Activated T-cell treated with anti-CD3 and anti-CD28 coated beads for 48 hours (primary cell): ENCODE results near the gene SCYL2.

Experiments used
- DNase-seq: peaks from one replicate; pipeline ENCODE4 v3.0.0-alpha.2; 2020; ENCODE audit warnings: low read depth

SCYL2 gene

GRCh38 chr12:100375038-100375735 is 108.2 kb downstream of the SCYL2 start:
- no peak for DNase-seq

DNA sequence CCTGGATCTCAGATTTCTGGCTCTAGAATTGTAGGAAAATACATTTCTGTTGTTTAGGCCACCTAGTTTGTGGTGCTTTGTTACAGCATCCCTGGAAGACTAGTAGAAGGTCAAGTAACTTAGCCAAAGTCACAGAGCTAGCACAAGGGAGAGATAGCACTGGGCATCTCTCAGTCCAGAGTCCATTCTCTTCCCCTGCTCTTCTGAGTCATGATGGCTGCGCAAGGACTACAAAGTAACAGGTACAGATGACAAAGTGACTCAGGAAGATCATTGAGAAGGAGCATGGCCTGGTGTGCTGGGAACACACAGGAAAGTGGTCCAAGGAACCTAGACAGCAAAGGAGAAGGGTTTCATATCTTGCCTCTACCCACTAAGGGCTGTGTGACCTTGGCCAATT is 109.2 kb downstream of the SCYL2 start:
- no peak for DNase-seq

DNA sequence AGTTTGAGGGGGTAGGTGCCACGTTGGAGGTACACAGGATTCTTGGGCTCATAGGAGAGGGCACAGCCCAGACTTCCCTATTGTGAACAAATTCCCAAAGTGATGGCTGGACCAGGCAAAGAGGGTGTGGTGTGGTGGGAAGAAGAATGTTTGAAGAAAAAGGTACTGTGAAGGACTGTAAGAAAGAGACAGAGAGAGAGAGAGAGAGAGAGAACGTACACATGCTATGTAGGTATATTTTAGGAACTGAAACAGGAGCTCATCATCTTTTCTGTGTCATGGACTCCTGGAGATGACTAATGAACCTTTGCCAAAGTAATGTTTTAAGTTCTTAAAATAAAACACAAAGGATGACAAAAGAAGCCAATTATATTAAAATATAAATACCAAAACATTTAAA is 114.4 kb downstream of the SCYL2 start:
- DNase-seq = no peak

DNA sequence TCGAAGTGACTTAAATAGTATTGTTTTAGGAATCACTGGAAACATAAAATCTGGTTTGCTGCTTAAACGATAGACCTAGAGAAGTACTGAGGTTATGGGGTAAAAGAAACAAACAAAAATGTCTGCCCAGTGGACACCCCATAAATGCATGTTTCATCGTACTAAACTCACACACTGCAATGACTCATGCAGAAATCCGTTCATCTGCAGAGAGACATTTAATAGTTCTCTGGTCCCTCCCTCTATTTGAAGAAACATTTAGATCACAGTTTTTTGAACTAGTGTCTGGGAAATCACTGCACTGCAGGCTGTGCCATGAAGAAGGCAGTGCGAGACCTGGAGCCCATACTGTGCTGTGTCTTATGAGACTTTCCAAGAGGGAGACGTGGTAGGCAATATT is 115.4 kb downstream of the SCYL2 start:
- DNase-seq = no peak

GRCh38 chr12:100383586-100384558 is 116.9 kb downstream of the SCYL2 start:
- DNase-seq = no peak

- DNase-seq = no peak
Observed at GRCh38 chr12:100384559-100384935, 117.6 kb downstream of the SCYL2 start.

DNA sequence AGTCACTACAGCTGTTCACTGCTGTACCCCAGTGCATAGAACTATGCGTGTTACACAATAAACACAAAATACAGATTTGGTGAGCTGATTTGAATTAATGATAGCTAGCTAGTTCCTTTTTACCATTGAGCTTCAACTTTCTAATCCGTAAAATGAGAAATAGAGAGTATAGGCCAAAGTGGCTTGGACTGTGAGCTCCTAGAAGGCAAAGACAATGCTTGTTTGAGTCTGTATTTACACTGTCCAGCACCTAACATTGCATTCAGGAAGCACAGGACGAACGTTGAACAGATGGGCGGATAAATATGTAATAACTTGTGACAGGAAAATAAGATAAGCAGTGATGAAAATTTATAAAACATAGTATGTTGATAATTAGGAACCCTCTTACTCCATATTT is 121.4 kb downstream of the SCYL2 start:
- no peak for DNase-seq
